ENCODE results near the gene P2RX2. TPM values are rescaled to one million over a fixed set of nuclear protein-coding genes. Genes with fewer than 3 reads are reported as not detected.

The P2RX2 gene
- total RNA-seq, 1 experiment from 2014 or later, result not detected

- no peaks in the 10 kb centered on the region for H3K27me3 ChIP-seq (replicated peaks)
- H3K4me3 ChIP-seq, result no peak overlapping the region
- no peaks in the 10 kb centered on the region for H3K36me3 ChIP-seq
- no peaks in the 10 kb centered on the region for H3K4me1 ChIP-seq (replicated peaks)
- no peak overlapping the region for H3K27ac ChIP-seq
- no peak for DNase-seq (ENCODE audit: low read depth in 1 of 2, low spot score in 2 of 2)
- H3K9me3 ChIP-seq (replicated peaks), result no peaks in the 10 kb centered on the region
Measured at GRCh38 chr12:132578826-132579225, 39.8 kb upstream of the P2RX2 start.

- H3K27ac ChIP-seq, result no peak overlapping the region
- no peaks in the 10 kb centered on the region for H3K36me3 ChIP-seq
- no peaks in the 10 kb centered on the region for H3K4me1 ChIP-seq (replicated peaks)
- no peaks in the 10 kb centered on the region for H3K9me3 ChIP-seq (replicated peaks)
- DNase-seq (ENCODE audit: low read depth in 1 of 2, low spot score in 2 of 2), result no peak
- no peaks in the 10 kb centered on the region for H3K27me3 ChIP-seq (replicated peaks)
- H3K4me3 ChIP-seq, result no peak overlapping the region
Measured at GRCh38 chr12:132579744-132580143, 38.8 kb upstream of the P2RX2 start.

- no peaks in the 10 kb centered on the region for H3K36me3 ChIP-seq
- no peak for DNase-seq (ENCODE audit: low read depth in 1 of 2, low spot score in 2 of 2)
Measured at GRCh38 chr12:132580701-132581292, 37.8 kb upstream of the P2RX2 start.

GRCh38 chr12:132581348-132582057 lies 37.1 kb upstream of the P2RX2 start:
- Histone ChIP-seq H3K27ac (no peak overlapping the region), H3K9me3 (replicated peaks) (no peaks in the 10 kb centered on the region), H3K4me1 (replicated peaks) (no peaks in the 10 kb centered on the region), H3K4me3 (no peak overlapping the region), H3K36me3 (no peaks in the 10 kb centered on the region), H3K27me3 (replicated peaks) (no peaks in the 10 kb centered on the region)
- DNase-seq (ENCODE audit: low read depth in 1 of 2, low spot score in 2 of 2), result no peak

More at GRCh38 chr12:132580701-132581292, 37.8 kb upstream of the P2RX2 start:
- no peaks in the 10 kb centered on the region for H3K9me3 ChIP-seq (replicated peaks)
- H3K27ac ChIP-seq, result no peak overlapping the region
- H3K4me1 ChIP-seq (replicated peaks), result no peaks in the 10 kb centered on the region
- H3K4me3 ChIP-seq, result no peak overlapping the region
- H3K27me3 ChIP-seq (replicated peaks), result no peaks in the 10 kb centered on the region

DNA sequence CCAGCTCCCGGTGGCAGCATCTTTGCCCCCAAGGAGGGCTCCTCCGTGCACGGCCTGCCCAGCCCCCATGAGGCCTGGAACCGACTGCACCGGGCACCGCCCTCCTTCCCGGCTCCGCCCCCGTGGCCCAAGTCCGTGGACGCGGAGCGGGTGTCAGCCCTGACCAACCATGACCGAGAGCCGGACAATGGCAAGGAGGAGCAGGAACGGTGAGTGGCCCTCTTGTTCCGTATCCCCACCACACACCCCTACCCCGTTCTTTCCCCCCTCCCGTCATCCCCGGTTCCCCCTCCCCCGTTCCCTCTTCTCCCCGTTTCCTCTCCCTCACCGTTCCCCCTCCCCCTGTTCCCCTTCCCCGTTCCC lies 36.5 kb upstream of the P2RX2 start:
- Histone ChIP-seq H3K4me3 (no peak overlapping the region), H3K27me3 (replicated peaks) (no peaks in the 10 kb centered on the region), H3K4me1 (replicated peaks) (no peaks in the 10 kb centered on the region), H3K27ac (no peak overlapping the region), H3K9me3 (replicated peaks) (no peaks in the 10 kb centered on the region), H3K36me3 (no peaks in the 10 kb centered on the region)
- DNase-seq (ENCODE audit: low read depth in 1 of 2, low spot score in 2 of 2), result no peak

GRCh38 chr12:132582582-132583410 lies 35.8 kb upstream of the P2RX2 start:
- Histone ChIP-seq H3K36me3 (no peaks in the 10 kb centered on the region), H3K4me3 (no peak overlapping the region), H3K4me1 (replicated peaks) (no peaks in the 10 kb centered on the region), H3K27ac (no peak overlapping the region), H3K27me3 (replicated peaks) (no peaks in the 10 kb centered on the region), H3K9me3 (replicated peaks) (no peaks in the 10 kb centered on the region)
- DNase-seq (ENCODE audit: low read depth in 1 of 2, low spot score in 2 of 2), result no peak

- H3K4me3 ChIP-seq, result no peak overlapping the region
- H3K27me3 ChIP-seq (replicated peaks), result no peaks in the 10 kb centered on the region
- no peaks in the 10 kb centered on the region for H3K36me3 ChIP-seq
- H3K4me1 ChIP-seq (replicated peaks), result no peaks in the 10 kb centered on the region
- H3K27ac ChIP-seq, result no peak overlapping the region
- H3K9me3 ChIP-seq (replicated peaks), result no peaks in the 10 kb centered on the region
- no peak for DNase-seq (ENCODE audit: low read depth in 1 of 2, low spot score in 2 of 2)
Measured at GRCh38 chr12:132583411-132583710, 35.2 kb upstream of the P2RX2 start.

DNA sequence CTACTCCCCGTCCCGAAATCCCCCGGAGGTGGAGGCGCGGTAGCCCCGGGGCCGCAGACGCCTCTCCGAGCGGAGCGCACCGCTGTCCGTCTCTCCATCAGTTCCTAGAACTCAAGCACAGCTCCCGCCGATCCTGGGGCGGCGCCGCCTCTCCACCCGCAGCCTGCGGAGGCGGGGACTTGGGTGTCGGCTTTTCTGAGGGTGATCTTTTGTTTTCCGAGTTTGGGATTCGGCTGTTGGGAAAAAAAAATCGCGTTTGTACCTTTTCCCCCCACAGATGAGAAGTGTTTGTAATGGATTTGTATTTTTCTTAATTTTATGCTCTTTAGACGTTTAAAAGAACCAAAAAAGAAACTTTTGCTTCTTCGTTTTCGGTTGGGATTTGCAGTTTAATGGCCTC lies 34.8 kb upstream of the P2RX2 start:
- H3K4me1 ChIP-seq (replicated peaks), result no peaks in the 10 kb centered on the region
- H3K36me3 ChIP-seq, result no peaks in the 10 kb centered on the region
- no peak overlapping the region for H3K4me3 ChIP-seq

GRCh38 chr12:132584429-132584828 lies 34.1 kb upstream of the P2RX2 start:
- H3K9me3 ChIP-seq (replicated peaks), result no peaks in the 10 kb centered on the region
- no peak overlapping the region for H3K4me3 ChIP-seq
- no peaks in the 10 kb centered on the region for H3K36me3 ChIP-seq
- no peak overlapping the region for H3K27ac ChIP-seq
- no peak for DNase-seq (ENCODE audit: low read depth in 1 of 2, low spot score in 2 of 2)
- no peaks in the 10 kb centered on the region for H3K27me3 ChIP-seq (replicated peaks)
- no peaks in the 10 kb centered on the region for H3K4me1 ChIP-seq (replicated peaks)

More for the DNA sequence above, 34.8 kb upstream of the P2RX2 start:
- Histone ChIP-seq H3K9me3 (replicated peaks) (no peaks in the 10 kb centered on the region), H3K27ac (no peak overlapping the region), H3K27me3 (replicated peaks) (no peaks in the 10 kb centered on the region)
- DNase-seq (ENCODE audit: low read depth in 1 of 2, low spot score in 2 of 2), result no peak

- Histone ChIP-seq H3K4me1 (replicated peaks) (no peaks in the 10 kb centered on the region), H3K27ac (no peak overlapping the region), H3K27me3 (replicated peaks) (no peaks in the 10 kb centered on the region), H3K9me3 (replicated peaks) (no peaks in the 10 kb centered on the region), H3K4me3 (no peak overlapping the region), H3K36me3 (no peaks in the 10 kb centered on the region)
- DNase-seq (ENCODE audit: low read depth in 1 of 2, low spot score in 2 of 2), result no peak
Measured at GRCh38 chr12:132585177-132585576, 33.4 kb upstream of the P2RX2 start.

- no peak overlapping the region for H3K4me3 ChIP-seq
- H3K9me3 ChIP-seq (replicated peaks), result no peaks in the 10 kb centered on the region
- no peak for DNase-seq (ENCODE audit: low read depth in 1 of 2, low spot score in 2 of 2)
- no peaks in the 10 kb centered on the region for H3K27me3 ChIP-seq (replicated peaks)
- no peaks in the 10 kb centered on the region for H3K36me3 ChIP-seq
- no peaks in the 10 kb centered on the region for H3K4me1 ChIP-seq (replicated peaks)
- no peak overlapping the region for H3K27ac ChIP-seq
Measured at GRCh38 chr12:132586929-132587328, 31.6 kb upstream of the P2RX2 start.

DNA sequence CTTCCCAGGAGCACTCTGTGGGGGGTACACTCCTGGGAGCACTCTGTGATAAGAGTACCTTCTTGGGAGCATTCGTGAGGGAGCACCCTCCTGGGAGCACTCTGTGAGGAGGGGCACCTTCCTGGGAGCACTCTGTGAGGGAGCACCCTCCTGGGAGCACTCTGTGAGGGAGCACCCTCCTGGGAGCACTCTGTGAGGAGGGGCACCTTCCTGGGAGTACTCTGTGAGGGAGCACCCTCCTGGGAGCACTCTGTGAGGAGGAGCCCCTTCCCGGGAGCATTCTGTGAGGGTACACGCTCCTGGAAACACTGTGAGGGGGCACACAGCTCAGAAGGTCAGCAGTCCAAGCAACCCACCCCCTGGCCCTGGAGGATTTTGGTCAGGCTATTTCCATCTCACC lies 30.8 kb upstream of the P2RX2 start:
- no peaks in the 10 kb centered on the region for H3K27me3 ChIP-seq (replicated peaks)
- no peak overlapping the region for H3K4me3 ChIP-seq
- DNase-seq (ENCODE audit: low read depth in 1 of 2, low spot score in 2 of 2), result no peak
- H3K36me3 ChIP-seq, result no peaks in the 10 kb centered on the region
- H3K27ac ChIP-seq, result no peak overlapping the region
- H3K9me3 ChIP-seq (replicated peaks), result no peaks in the 10 kb centered on the region
- H3K4me1 ChIP-seq (replicated peaks), result no peaks in the 10 kb centered on the region

- H3K36me3 ChIP-seq, result no peaks in the 10 kb centered on the region
- no peak overlapping the region for H3K27ac ChIP-seq
- no peak overlapping the region for H3K4me3 ChIP-seq
- no peaks in the 10 kb centered on the region for H3K27me3 ChIP-seq (replicated peaks)
- H3K9me3 ChIP-seq (replicated peaks), result no peaks in the 10 kb centered on the region
- no peak for DNase-seq (ENCODE audit: low read depth in 1 of 2, low spot score in 2 of 2)
- no peaks in the 10 kb centered on the region for H3K4me1 ChIP-seq (replicated peaks)
Measured at GRCh38 chr12:132588319-132588718, 30.3 kb upstream of the P2RX2 start.

Measured in SJSA1 (cell line).